ENCODE results near the gene ADAMTS2.

Gene ADAMTS2

GRCh38 chr5:179211068-179211467, 134.2 kb downstream of the ADAMTS2 start:
- H3K9me3 ChIP-seq (ENCODE audit: control extremely low read depth in 1 of 5, control insufficient read depth in 4 of 5, insufficient read depth in 2 of 5, low read depth in 1 of 5, low read length in 4 of 5) = no peaks in the 10 kb centered on the region
- CTCF ChIA-PET = no interaction called here
- 100% methylated on average over 3 of the region's 3 CpGs for WGBS (ENCODE audit: insufficient coverage)
- DNase-seq = no peak
- H3K27ac ChIP-seq (ENCODE audit: insufficient read depth in 1 of 2, low read depth in 1 of 2, low read length in 2 of 2, poor library complexity in 1 of 2, severe bottlenecking in 2 of 2) = no peak overlapping the region
- POLR2A ChIA-PET = no interaction called here
- H3K27me3 ChIP-seq (replicated peaks in 2 of 5; ENCODE audit: control insufficient read depth in 4 of 5, insufficient read depth in 5 of 5, low read length in 4 of 5) = no peaks in the 10 kb centered on the region
- H3K4me3 ChIP-seq (ENCODE audit: control insufficient read depth in 1 of 7, extremely low read depth in 1 of 7, insufficient read depth in 4 of 7, low read depth in 2 of 7, low read length in 6 of 7) = no peak overlapping the region
- H3K36me3 ChIP-seq (ENCODE audit: control insufficient read depth in 4 of 4, insufficient read depth in 4 of 4, low read length in 3 of 4) = no peaks in the 10 kb centered on the region
- no peaks in the 10 kb centered on the region for H3K4me1 ChIP-seq (ENCODE audit: control extremely low read depth in 1 of 4, control insufficient read depth in 4 of 4, insufficient read depth in 4 of 4, low read length in 3 of 4)

GRCh38 chr5:179210478-179210877, 134.8 kb downstream of the ADAMTS2 start:
- no peak overlapping the region for H3K27ac ChIP-seq (ENCODE audit: insufficient read depth in 1 of 2, low read depth in 1 of 2, low read length in 2 of 2, poor library complexity in 1 of 2, severe bottlenecking in 2 of 2)
- CTCF ChIA-PET = no interaction called here
- 97% methylated on average over 5 of the region's 6 CpGs for WGBS (ENCODE audit: insufficient coverage)

GRCh38 chr5:179209359-179210150, 135.7 kb downstream of the ADAMTS2 start:
- CTCF ChIA-PET = no interaction called here

More at GRCh38 chr5:179210478-179210877, 134.8 kb downstream of the ADAMTS2 start:
- Histone ChIP-seq H3K27me3 (replicated peaks in 2 of 5; ENCODE audit: control insufficient read depth in 4 of 5, insufficient read depth in 5 of 5, low read length in 4 of 5) (no peaks in the 10 kb centered on the region), H3K4me1 (ENCODE audit: control extremely low read depth in 1 of 4, control insufficient read depth in 4 of 4, insufficient read depth in 4 of 4, low read length in 3 of 4) (no peaks in the 10 kb centered on the region), H3K36me3 (ENCODE audit: control insufficient read depth in 4 of 4, insufficient read depth in 4 of 4, low read length in 3 of 4) (no peaks in the 10 kb centered on the region), H3K4me3 (ENCODE audit: control insufficient read depth in 1 of 7, extremely low read depth in 1 of 7, insufficient read depth in 4 of 7, low read depth in 2 of 7, low read length in 6 of 7) (no peak overlapping the region), H3K9me3 (ENCODE audit: control extremely low read depth in 1 of 5, control insufficient read depth in 4 of 5, insufficient read depth in 2 of 5, low read depth in 1 of 5, low read length in 4 of 5) (no peaks in the 10 kb centered on the region)
- DNase-seq = no peak
- POLR2A ChIA-PET = no interaction called here

GRCh38 chr5:179208706-179209358, 136.4 kb downstream of the ADAMTS2 start:
- CTCF ChIA-PET = no interaction called here
- H3K27me3 ChIP-seq (replicated peaks in 2 of 5; ENCODE audit: control insufficient read depth in 4 of 5, insufficient read depth in 5 of 5, low read length in 4 of 5) = no peaks in the 10 kb centered on the region
- no peak overlapping the region for H3K4me3 ChIP-seq (ENCODE audit: control insufficient read depth in 1 of 7, extremely low read depth in 1 of 7, insufficient read depth in 4 of 7, low read depth in 2 of 7, low read length in 6 of 7)
- DNase-seq = no peak
- H3K4me1 ChIP-seq (ENCODE audit: control extremely low read depth in 1 of 4, control insufficient read depth in 4 of 4, insufficient read depth in 4 of 4, low read length in 3 of 4) = no peaks in the 10 kb centered on the region
- H3K36me3 ChIP-seq (ENCODE audit: control insufficient read depth in 4 of 4, insufficient read depth in 4 of 4, low read length in 3 of 4) = no peaks in the 10 kb centered on the region
- no peak overlapping the region for H3K27ac ChIP-seq (ENCODE audit: insufficient read depth in 1 of 2, low read depth in 1 of 2, low read length in 2 of 2, poor library complexity in 1 of 2, severe bottlenecking in 2 of 2)
- POLR2A ChIA-PET = no interaction called here
- no peaks in the 10 kb centered on the region for H3K9me3 ChIP-seq (ENCODE audit: control extremely low read depth in 1 of 5, control insufficient read depth in 4 of 5, insufficient read depth in 2 of 5, low read depth in 1 of 5, low read length in 4 of 5)
- over 99% methylated on average over 18 of the region's 18 CpGs for WGBS (ENCODE audit: insufficient coverage)

More at GRCh38 chr5:179209359-179210150, 135.7 kb downstream of the ADAMTS2 start:
- POLR2A ChIA-PET = no interaction called here
- 91% methylated on average over 12 of the region's 20 CpGs for WGBS (ENCODE audit: insufficient coverage)
- Histone ChIP-seq H3K9me3 (ENCODE audit: control extremely low read depth in 1 of 5, control insufficient read depth in 4 of 5, insufficient read depth in 2 of 5, low read depth in 1 of 5, low read length in 4 of 5) (no peaks in the 10 kb centered on the region), H3K27me3 (replicated peaks in 2 of 5; ENCODE audit: control insufficient read depth in 4 of 5, insufficient read depth in 5 of 5, low read length in 4 of 5) (no peaks in the 10 kb centered on the region), H3K4me3 (ENCODE audit: control insufficient read depth in 1 of 7, extremely low read depth in 1 of 7, insufficient read depth in 4 of 7, low read depth in 2 of 7, low read length in 6 of 7) (no peak overlapping the region), H3K4me1 (ENCODE audit: control extremely low read depth in 1 of 4, control insufficient read depth in 4 of 4, insufficient read depth in 4 of 4, low read length in 3 of 4) (no peaks in the 10 kb centered on the region), H3K36me3 (ENCODE audit: control insufficient read depth in 4 of 4, insufficient read depth in 4 of 4, low read length in 3 of 4) (no peaks in the 10 kb centered on the region), H3K27ac (ENCODE audit: insufficient read depth in 1 of 2, low read depth in 1 of 2, low read length in 2 of 2, poor library complexity in 1 of 2, severe bottlenecking in 2 of 2) (no peak overlapping the region)
- DNase-seq = no peak

- Histone ChIP-seq H3K27ac (ENCODE audit: insufficient read depth in 1 of 2, low read depth in 1 of 2, low read length in 2 of 2, poor library complexity in 1 of 2, severe bottlenecking in 2 of 2) (no peak overlapping the region), H3K9me3 (ENCODE audit: control extremely low read depth in 1 of 5, control insufficient read depth in 4 of 5, insufficient read depth in 2 of 5, low read depth in 1 of 5, low read length in 4 of 5) (no peaks in the 10 kb centered on the region), H3K4me1 (ENCODE audit: control extremely low read depth in 1 of 4, control insufficient read depth in 4 of 4, insufficient read depth in 4 of 4, low read length in 3 of 4) (no peaks in the 10 kb centered on the region), H3K27me3 (replicated peaks in 2 of 5; ENCODE audit: control insufficient read depth in 4 of 5, insufficient read depth in 5 of 5, low read length in 4 of 5) (no peaks in the 10 kb centered on the region), H3K4me3 (ENCODE audit: control insufficient read depth in 1 of 7, extremely low read depth in 1 of 7, insufficient read depth in 4 of 7, low read depth in 2 of 7, low read length in 6 of 7) (no peak overlapping the region), H3K36me3 (ENCODE audit: control insufficient read depth in 4 of 4, insufficient read depth in 4 of 4, low read length in 3 of 4) (no peaks in the 10 kb centered on the region)
- WGBS (ENCODE audit: insufficient coverage) = 97% methylated on average over 21 of the region's 22 CpGs
- ChIA-PET POLR2A (no interaction called here), CTCF (no interaction called here)
- DNase-seq = no peak
These were observed 137.1 kb downstream of the ADAMTS2 start for GRCh38 chr5:179207920-179208705.

- POLR2A ChIA-PET = no interaction called here
- Histone ChIP-seq H3K4me3 (ENCODE audit: control insufficient read depth in 1 of 7, extremely low read depth in 1 of 7, insufficient read depth in 4 of 7, low read depth in 2 of 7, low read length in 6 of 7) (no peak overlapping the region), H3K9me3 (ENCODE audit: control extremely low read depth in 1 of 5, control insufficient read depth in 4 of 5, insufficient read depth in 2 of 5, low read depth in 1 of 5, low read length in 4 of 5) (no peaks in the 10 kb centered on the region), H3K4me1 (ENCODE audit: control extremely low read depth in 1 of 4, control insufficient read depth in 4 of 4, insufficient read depth in 4 of 4, low read length in 3 of 4) (no peaks in the 10 kb centered on the region), H3K27ac (ENCODE audit: insufficient read depth in 1 of 2, low read depth in 1 of 2, low read length in 2 of 2, poor library complexity in 1 of 2, severe bottlenecking in 2 of 2) (no peak overlapping the region), H3K36me3 (ENCODE audit: control insufficient read depth in 4 of 4, insufficient read depth in 4 of 4, low read length in 3 of 4) (no peaks in the 10 kb centered on the region), H3K27me3 (replicated peaks in 2 of 5; ENCODE audit: control insufficient read depth in 4 of 5, insufficient read depth in 5 of 5, low read length in 4 of 5) (no peaks in the 10 kb centered on the region)
- DNase-seq = no peak
- 86% methylated on average over 15 of the region's 20 CpGs for whole genome bisulfite sequencing (ENCODE audit: insufficient coverage)
- CTCF ChIA-PET = no interaction called here
These were observed 137.8 kb downstream of the ADAMTS2 start for GRCh38 chr5:179207470-179207869.

- DNase-seq = no peak
- Histone ChIP-seq H3K36me3 (ENCODE audit: control insufficient read depth in 4 of 4, insufficient read depth in 4 of 4, low read length in 3 of 4) (no peaks in the 10 kb centered on the region), H3K27ac (ENCODE audit: insufficient read depth in 1 of 2, low read depth in 1 of 2, low read length in 2 of 2, poor library complexity in 1 of 2, severe bottlenecking in 2 of 2) (no peak overlapping the region), H3K4me3 (ENCODE audit: control insufficient read depth in 1 of 7, extremely low read depth in 1 of 7, insufficient read depth in 4 of 7, low read depth in 2 of 7, low read length in 6 of 7) (no peak overlapping the region), H3K4me1 (ENCODE audit: control extremely low read depth in 1 of 4, control insufficient read depth in 4 of 4, insufficient read depth in 4 of 4, low read length in 3 of 4) (no peaks in the 10 kb centered on the region), H3K9me3 (ENCODE audit: control extremely low read depth in 1 of 5, control insufficient read depth in 4 of 5, insufficient read depth in 2 of 5, low read depth in 1 of 5, low read length in 4 of 5) (no peaks in the 10 kb centered on the region), H3K27me3 (replicated peaks in 2 of 5; ENCODE audit: control insufficient read depth in 4 of 5, insufficient read depth in 5 of 5, low read length in 4 of 5) (no peaks in the 10 kb centered on the region)
- POLR2A ChIA-PET = no interaction called here
- 85% methylated on average over 7 of the region's 8 CpGs for WGBS (ENCODE audit: insufficient coverage)
- CTCF ChIA-PET = no interaction called here
These were observed 138.9 kb downstream of the ADAMTS2 start for GRCh38 chr5:179206366-179206765.

All from common myeloid progenitor, CD34-positive (primary cell).